ENCODE data around the gene TNFSF8.

- TF ChIP-seq CTCF (IDR thresholded peaks at IDR 0.05) (no peak), POLR2A (IDR thresholded peaks at IDR 0.05) (no peak)
Measured at GRCh38 chr9:114889802-114890224, 40.6 kb downstream of the TNFSF8 start.

Measured in gastroesophageal sphincter (tissue), 3 donors.